Glutamatergic neuron (in vitro differentiated cells): ENCODE results near the gene RPL39L. TPM values are rescaled to one million over a fixed set of nuclear protein-coding genes. Genes with fewer than 3 reads are reported as not detected.
"Not testable (repeated sequence)": the region's sequence is repeated elsewhere in the genome, so short reads cannot be mapped to it uniquely, and the experiment has no call there.

ENCODE experiments used
- DNase-seq: peaks from one replicate; pipeline ENCODE4 v3.0.0; 2022
- H3K27ac Mint-ChIP-seq: one replicate; pipeline ENCODE4 v1.8.0; 2020; ENCODE audit warnings: mild to moderate bottlenecking, mixed read lengths, inconsistent platforms; ENCODE audit not compliant: unreplicated experiment
- H3K27me3 Mint-ChIP-seq: one replicate; pipeline ENCODE4 v1.8.0; 2020; ENCODE audit warnings: mild to moderate bottlenecking, moderate library complexity, mixed read lengths, inconsistent platforms; ENCODE audit not compliant: unreplicated experiment
- H3K36me3 Mint-ChIP-seq: one replicate; pipeline ENCODE4 v1.8.0; 2020; ENCODE audit warnings: mild to moderate bottlenecking, mixed read lengths, inconsistent platforms; ENCODE audit not compliant: unreplicated experiment
- H3K4me1 Mint-ChIP-seq: one replicate; pipeline ENCODE4 v1.8.0; 2020; ENCODE audit warnings: mild to moderate bottlenecking, low read depth, mixed read lengths, inconsistent platforms; ENCODE audit not compliant: unreplicated experiment
- H3K4me3 Mint-ChIP-seq: one replicate; pipeline ENCODE4 v1.8.0; 2020; ENCODE audit warnings: mild to moderate bottlenecking, mixed read lengths, inconsistent platforms; ENCODE audit not compliant: unreplicated experiment
- H3K9me3 Mint-ChIP-seq: one replicate; pipeline ENCODE4 v1.8.0; 2020; ENCODE audit warnings: mild to moderate bottlenecking, moderate library complexity, mixed read lengths, inconsistent platforms; ENCODE audit not compliant: unreplicated experiment
- total RNA-seq: library from RNA; stranded (reverse); fragmentation: NEBNext Ultra II Directional; extraction: Animal tissue kit (Norgen Biotek cat#: 25700); gene quantifications from one replicate; pipeline ENCODE4 v1.2.1, GENCODE V29; 2021; ENCODE audit not compliant: unreplicated experiment
- TF ChIP-seq, protein P1 (sequence below): fragments of 200-600 bp; sonication (generic); IDR thresholded peaks from one replicate; pipeline ENCODE4 v1.5.0; 2021; ENCODE audit not compliant: partially characterized antibody, unreplicated experiment

Gene RPL39L
- total RNA-seq, 1 donor from 2014 or later = 15.1 TPM

GRCh38 chr3:187139895-187140253 is 578 bp upstream of the RPL39L start:
- Mint-ChIP-seq H3K4me1 (peaks cover 1% of the 10 kb centered on the region), H3K4me3 (peak overlapping the region; percentile 93), H3K36me3 (peaks cover 23% of the 10 kb centered on the region), H3K27ac (peak overlapping the region; percentile 92), H3K9me3 (peaks cover 10% of the 10 kb centered on the region), H3K27me3 (peaks cover 4% of the 10 kb centered on the region)
- TF ChIP-seq, protein P1, sequence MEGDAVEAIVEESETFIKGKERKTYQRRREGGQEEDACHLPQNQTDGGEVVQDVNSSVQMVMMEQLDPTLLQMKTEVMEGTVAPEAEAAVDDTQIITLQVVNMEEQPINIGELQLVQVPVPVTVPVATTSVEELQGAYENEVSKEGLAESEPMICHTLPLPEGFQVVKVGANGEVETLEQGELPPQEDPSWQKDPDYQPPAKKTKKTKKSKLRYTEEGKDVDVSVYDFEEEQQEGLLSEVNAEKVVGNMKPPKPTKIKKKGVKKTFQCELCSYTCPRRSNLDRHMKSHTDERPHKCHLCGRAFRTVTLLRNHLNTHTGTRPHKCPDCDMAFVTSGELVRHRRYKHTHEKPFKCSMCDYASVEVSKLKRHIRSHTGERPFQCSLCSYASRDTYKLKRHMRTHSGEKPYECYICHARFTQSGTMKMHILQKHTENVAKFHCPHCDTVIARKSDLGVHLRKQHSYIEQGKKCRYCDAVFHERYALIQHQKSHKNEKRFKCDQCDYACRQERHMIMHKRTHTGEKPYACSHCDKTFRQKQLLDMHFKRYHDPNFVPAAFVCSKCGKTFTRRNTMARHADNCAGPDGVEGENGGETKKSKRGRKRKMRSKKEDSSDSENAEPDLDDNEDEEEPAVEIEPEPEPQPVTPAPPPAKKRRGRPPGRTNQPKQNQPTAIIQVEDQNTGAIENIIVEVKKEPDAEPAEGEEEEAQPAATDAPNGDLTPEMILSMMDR = peak; percentile 29
- no peak for DNase-seq

GRCh38 chr3:187136936-187137335 is 2.4 kb downstream of the RPL39L start:
- Mint-ChIP-seq H3K36me3 (peaks cover 19% of the 10 kb centered on the region), H3K4me3 (no peak overlapping the region), H3K27ac (no peak overlapping the region), H3K27me3 (peaks cover 4% of the 10 kb centered on the region), H3K4me1 (peaks cover 1% of the 10 kb centered on the region), H3K9me3 (peaks cover 4% of the 10 kb centered on the region)
- DNase-seq = no peak
- TF ChIP-seq, protein P1 = no peak

GRCh38 chr3:187136337-187136736 is 3.0 kb downstream of the RPL39L start:
- no peak for DNase-seq
- peaks cover 1% of the 10 kb centered on the region for H3K4me1 Mint-ChIP-seq
- peaks cover 4% of the 10 kb centered on the region for H3K9me3 Mint-ChIP-seq
- H3K36me3 Mint-ChIP-seq = peaks cover 19% of the 10 kb centered on the region
- no peak overlapping the region for H3K27ac Mint-ChIP-seq
- no peak overlapping the region for H3K4me3 Mint-ChIP-seq
- peaks cover 4% of the 10 kb centered on the region for H3K27me3 Mint-ChIP-seq
- TF ChIP-seq, protein P1 = no peak

DNA sequence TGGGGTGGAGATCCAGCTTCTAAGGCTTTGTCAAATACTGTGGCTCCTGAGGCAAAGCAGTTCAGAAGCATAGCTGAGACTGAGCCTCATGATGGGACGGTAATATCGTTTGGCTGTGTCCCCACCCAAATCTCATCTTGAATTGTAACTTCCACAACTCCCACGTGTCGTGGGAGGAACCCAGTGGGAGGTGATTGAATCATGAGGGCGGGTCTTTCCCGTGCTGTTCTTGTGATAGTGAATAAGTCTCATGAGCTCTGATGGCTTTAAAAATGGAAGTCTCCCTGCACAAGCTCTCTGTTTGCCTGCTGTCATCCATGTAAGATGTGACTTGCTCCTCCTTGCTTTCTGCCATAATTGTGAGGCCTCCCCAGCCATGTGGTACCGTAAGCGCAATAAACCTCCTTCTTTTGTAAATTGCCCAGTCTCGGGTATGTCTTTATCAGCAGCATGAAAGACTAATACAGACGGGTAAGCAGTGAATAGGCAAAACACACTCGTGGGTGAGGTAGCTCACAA is 4.1 kb downstream of the RPL39L start:
- DNase-seq, H3K4me3 Mint-ChIP-seq, H3K9me3 Mint-ChIP-seq, H3K27ac Mint-ChIP-seq, H3K4me1 Mint-ChIP-seq, H3K27me3 Mint-ChIP-seq: not testable (repeated sequence)
- peaks cover 27% of the 10 kb centered on the region for H3K36me3 Mint-ChIP-seq

- peaks cover 27% of the 10 kb centered on the region for H3K36me3 Mint-ChIP-seq
- H3K4me3 Mint-ChIP-seq, H3K27me3 Mint-ChIP-seq, H3K4me1 Mint-ChIP-seq, DNase-seq, H3K9me3 Mint-ChIP-seq, H3K27ac Mint-ChIP-seq: not testable (repeated sequence)
Observed at GRCh38 chr3:187133181-187133580, 6.1 kb downstream of the RPL39L start.

DNA sequence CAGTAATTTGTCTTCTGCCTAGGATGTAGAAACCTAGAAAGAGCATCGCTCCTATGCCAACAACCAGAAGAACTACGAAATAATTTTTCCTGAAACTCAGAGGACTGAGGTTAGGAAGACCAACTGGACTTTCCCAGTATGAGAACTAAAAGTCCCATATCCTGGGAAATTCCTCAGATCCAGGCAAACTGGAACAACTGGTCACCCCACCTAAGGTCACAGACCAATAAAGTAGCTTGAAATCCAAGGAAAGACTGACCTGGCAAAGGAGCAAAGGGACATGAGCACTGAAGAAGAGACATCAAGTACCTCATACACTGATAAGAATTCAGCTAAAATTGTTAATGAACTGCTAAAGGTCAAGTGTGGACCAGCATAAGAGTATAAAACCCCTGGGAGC is 6.6 kb downstream of the RPL39L start:
- Mint-ChIP-seq H3K36me3 (peaks cover 27% of the 10 kb centered on the region), H3K4me1 (no peaks in the 10 kb centered on the region), H3K9me3 (peaks cover 2% of the 10 kb centered on the region), H3K27ac (no peak overlapping the region), H3K27me3 (no peaks in the 10 kb centered on the region), H3K4me3 (no peak overlapping the region)
- TF ChIP-seq, protein P1 = no peak
- DNase-seq = no peak
